Testis (tissue), 2 donors: ENCODE measurements around the gene IL22.

ENCODE experiments used
- CTCF ChIP-seq, 3 experiments: fragments of 450-650 bp in 2 of 3; fragments of 200-600 bp in 1 of 3; sonication (generic) in 1 of 3; IDR thresholded peaks; one replicate each; pipeline ENCODE4 v1.5.1; 2016 to 2019; ENCODE audit warnings: antibody characterized with exemption in 3 of 3, mild to moderate bottlenecking in 2 of 3, moderate library complexity in 1 of 3
- POLR2A ChIP-seq: fragments of 450-650 bp; IDR thresholded peaks from one replicate; pipeline ENCODE4 v1.6.1; 2017; ENCODE audit warnings: antibody characterized with exemption, mild to moderate bottlenecking, moderate library complexity

- TF ChIP-seq CTCF (IDR thresholded peaks at IDR 0.05) = no peak
- no peak for TF ChIP-seq POLR2A
Measured at GRCh38 chr12:68227356-68227755, 26.0 kb downstream of the IL22 start.
